ENCODE data around the gene MYG1.

DNA sequence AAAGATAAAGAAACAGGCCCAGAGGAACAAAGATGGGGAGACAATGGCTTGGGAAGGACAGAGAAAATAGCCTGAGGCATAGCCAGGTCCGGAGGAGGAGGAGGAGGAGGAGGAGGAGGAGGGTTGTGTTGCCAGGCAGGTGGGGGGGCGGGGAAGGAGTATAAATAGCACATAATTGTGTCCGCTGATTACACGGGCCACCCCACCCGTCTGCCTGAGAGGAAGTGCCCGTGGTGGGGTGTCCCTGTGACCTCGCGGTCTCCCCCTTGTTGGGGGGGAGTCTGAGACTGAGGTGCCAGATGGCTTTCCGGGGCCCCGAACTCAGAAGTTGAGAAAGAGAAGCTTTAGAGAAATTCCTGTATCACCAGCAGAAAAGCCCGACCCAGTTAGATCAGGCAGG, 38.5 kb downstream of the MYG1 start:
- no peak for TF ChIP-seq CTCF (IDR thresholded peaks at IDR 0.05)
- TF ChIP-seq POLR2AphosphoS5 (IDR thresholded peaks at IDR 0.05; ENCODE audit: low read depth, low read length), result no peak
- TF ChIP-seq MEF2A (IDR thresholded peaks at IDR 0.05; ENCODE audit: borderline replicate concordance, low read depth), result no peak
- no peak for TF ChIP-seq RAD21 (IDR thresholded peaks at IDR 0.05; ENCODE audit: low read length)
- no peak for TF ChIP-seq FOXJ3 (CRISPR knock-in tag; IDR thresholded peaks at IDR 0.05)
- TF ChIP-seq, protein P1, sequence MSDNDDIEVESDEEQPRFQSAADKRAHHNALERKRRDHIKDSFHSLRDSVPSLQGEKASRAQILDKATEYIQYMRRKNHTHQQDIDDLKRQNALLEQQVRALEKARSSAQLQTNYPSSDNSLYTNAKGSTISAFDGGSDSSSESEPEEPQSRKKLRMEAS (IDR thresholded peaks at IDR 0.05; ENCODE audit: low read depth), result no peak
- TF ChIP-seq REST (IDR thresholded peaks at IDR 0.05; ENCODE audit: low read depth, low read length), result no peak
- TF ChIP-seq RFX5 (IDR thresholded peaks at IDR 0.05; ENCODE audit: low read length), result no peak
